Stimulated activated CD8-positive, alpha-beta memory T cell treated with anti-CD3 and anti-CD28 coated beads, Interleukin-12 subunit alpha, Interleukin-12 subunit beta, amount 100 ng/mL, for 1 hour (primary cell): ENCODE data around the gene KCNQ4.

Source experiments
- DNase-seq: peaks from one replicate; pipeline ENCODE4 v3.0.0-alpha.2; 2020; ENCODE audit warnings: low read depth

KCNQ4 gene

DNA sequence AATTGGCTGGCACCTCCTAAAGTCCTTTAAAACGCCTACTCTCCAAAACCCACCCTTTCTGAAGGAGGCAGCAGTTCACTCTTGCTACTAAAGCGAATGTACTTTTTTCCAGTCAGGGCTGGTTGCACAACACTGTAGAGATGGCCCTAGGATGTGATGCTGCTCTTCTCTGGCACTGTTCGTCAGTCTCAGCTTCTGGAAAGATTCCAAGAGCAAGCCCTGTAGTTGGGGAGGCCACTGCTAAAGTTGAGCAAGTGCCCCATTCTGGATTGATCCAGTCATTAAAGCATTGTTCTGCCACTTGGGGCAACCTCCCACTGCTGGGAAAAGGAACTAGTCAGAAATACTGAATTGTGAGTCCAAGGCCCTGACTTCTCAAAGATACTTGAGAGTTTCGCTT is 28.5 kb upstream of the KCNQ4 start:
- no peak for DNase-seq

DNA sequence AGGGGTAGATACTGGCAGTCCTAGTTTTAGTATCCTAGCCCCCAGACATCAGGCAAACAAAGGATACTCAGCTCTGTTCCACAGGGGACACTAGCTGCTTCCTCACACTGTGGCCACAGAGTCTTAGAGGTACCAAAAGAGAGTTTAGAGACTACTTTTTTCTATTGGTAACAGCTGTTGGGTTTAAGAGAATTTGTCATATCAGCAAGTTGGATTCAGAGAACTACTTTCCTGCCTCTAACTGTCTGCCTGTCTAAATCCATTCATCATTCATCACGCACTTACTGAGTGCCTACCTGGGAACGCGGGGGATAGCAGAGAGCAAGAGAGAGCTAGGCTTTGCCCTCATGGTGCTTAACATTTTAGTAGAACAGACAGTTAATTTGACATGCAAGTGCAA is 27.1 kb upstream of the KCNQ4 start:
- no peak for DNase-seq

DNA sequence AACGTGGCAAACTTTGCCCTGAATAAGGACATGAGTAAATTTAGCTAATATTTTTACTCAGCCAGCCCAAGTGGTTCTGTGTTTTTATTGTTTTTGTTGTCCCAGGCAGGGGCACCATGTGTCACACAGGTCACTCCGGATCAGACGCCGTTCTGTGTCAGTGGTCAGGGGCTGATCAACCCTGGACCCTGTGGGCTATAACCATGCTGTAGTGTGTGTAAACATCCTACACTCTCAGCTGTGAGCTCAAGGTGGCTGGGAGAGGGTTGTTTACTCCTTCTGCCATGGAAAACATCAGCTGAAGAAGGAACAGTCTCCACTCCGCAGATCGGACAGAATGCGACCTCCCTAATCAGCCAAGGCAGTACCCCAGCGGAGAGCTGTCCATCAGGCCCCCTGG is 26.5 kb upstream of the KCNQ4 start:
- no peak for DNase-seq

- DNase-seq: no peak
These were observed 25.6 kb upstream of the KCNQ4 start for GRCh38 chr1:40758004-40758403.

- DNase-seq: no peak
These were observed 24.8 kb upstream of the KCNQ4 start for GRCh38 chr1:40758578-40759343.

DNA sequence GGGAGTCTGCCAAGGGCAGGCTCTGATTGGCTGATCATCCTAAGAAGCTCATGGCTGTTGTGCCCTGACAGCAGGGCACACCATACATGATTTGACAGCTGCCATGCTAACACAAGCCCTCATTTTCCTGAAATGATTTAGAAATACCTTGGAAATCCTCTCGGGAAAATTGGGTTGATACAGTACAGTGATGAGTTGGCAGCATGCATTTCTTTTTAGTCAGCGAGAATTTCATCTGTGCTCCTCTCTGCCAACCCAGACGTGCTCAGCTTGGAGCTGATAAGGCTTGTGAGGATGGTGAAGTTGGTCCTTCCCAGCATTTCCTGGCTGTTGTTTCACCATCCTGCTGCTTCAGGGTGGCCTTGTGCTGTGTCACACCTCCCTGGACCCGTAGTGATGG is 22.6 kb upstream of the KCNQ4 start:
- DNase-seq: no peak

GRCh38 chr1:40762144-40762923 is 21.3 kb upstream of the KCNQ4 start:
- no peak for DNase-seq

DNA sequence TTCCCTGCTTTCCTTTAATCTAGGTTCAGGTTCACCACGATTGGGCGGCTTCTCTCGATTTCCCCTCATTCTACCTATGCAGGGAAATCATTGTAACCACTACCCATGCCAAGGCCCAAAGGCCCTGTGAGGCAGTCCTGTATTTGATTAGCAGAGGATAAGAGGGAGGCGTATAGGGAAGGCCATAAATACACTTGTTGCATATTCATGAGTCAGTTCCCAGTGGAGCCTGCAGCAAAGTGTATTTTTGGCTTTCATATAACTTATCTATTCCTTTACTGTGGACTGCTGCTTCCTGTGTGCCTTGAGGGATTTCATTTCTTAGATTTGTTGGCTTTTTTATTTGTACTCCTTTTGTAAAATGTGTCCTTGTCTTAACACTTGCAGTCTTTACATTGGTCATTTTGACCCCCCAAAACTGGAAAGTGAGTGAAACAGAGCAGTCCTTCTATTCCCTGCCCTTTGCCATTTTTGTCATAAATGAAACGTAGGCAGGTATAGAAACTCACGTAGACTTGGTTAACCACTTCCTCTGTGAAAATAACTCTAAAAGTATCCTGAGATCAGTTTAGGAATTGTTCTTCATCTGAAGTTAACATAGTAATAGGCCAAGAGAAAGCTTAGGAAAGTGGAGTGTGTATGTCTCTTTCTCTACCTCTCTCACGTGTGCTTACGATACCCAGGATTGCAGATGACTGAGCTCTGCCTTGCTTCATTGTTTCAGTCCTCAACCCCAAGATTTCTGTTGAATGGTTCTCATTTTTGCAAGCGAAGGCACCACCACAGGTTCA is 19.6 kb upstream of the KCNQ4 start:
- DNase-seq: no peak

GRCh38 chr1:40764981-40765380 is 18.6 kb upstream of the KCNQ4 start:
- no peak for DNase-seq

GRCh38 chr1:40766017-40766416 is 17.6 kb upstream of the KCNQ4 start:
- no peak for DNase-seq

- no peak for DNase-seq
These were observed 17.0 kb upstream of the KCNQ4 start for GRCh38 chr1:40766560-40766959.

DNA sequence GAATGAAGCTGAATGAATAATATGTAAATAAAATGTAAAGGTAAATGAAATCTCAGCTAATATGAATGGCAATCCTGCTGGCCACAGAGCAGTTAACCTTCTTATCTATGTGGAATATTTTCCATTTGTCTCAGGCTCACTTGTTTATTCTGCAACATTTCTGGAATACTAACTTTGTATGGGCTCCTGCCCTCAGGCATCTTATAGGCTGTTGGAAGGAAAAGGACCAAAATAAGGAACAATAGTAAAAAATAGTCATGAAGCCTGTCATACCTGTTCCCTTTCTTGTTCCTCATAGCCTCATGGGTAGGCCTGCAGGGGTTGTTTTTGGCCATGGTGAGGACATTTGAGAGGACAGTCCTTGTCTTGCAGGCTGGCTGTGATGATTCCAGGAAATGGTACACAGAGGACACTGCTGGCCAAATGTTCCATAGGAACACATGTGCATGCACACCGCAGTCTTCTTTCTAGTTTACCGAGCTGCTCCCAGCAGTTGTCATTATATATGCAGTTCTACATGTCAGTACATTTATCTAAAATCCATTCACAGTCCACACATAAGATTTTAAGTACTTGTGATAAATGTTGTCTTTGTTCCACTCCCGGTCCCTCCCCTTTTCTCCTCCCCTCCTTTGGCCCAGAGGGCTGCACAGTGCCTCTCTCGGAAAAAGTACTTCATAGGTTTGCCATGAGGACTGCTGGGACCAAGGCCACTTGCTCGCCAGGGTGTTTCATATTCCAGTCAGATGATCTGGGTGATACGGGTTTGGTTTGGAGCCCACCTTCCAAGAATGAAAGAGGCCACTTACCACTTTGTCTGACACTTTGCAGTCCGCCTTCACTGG is 15.2 kb upstream of the KCNQ4 start:
- DNase-seq: no peak

- no peak for DNase-seq
These were observed 13.8 kb upstream of the KCNQ4 start for GRCh38 chr1:40769815-40770214.

DNA sequence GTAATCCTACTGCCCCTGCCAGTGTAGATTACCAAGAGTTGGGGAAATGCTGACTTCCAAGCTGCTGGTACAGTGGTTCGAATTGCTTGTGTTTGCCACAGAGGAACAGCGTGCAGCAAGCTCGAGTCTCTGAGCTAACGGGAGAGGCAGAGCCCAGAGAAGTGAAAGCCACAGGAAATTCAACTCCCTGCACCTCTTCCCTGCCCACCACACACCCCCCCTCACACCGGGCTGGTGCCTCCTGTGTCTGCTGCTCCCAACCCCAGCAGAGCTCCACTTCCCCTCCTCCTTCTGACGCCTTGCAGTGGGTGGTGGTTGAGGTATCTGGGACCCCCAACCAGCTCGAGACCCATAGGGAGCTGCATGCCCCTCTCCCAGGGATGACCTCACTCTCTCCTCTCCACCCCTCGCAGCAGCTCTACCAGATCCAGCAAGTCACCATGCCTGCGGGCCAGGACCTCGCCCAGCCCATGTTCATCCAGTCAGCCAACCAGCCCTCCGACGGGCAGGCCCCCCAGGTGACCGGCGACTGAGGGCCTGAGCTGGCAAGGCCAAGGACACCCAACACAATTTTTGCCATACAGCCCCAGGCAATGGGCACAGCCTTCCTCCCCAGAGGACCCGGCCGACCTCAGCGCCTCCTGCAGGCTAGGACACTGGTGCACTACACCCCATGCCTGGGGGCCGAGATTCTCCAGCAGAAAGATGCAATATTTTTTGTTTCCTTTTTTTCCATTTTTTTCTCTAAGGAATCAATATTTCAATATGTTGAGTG is 13.1 kb upstream of the KCNQ4 start:
- no peak for DNase-seq

GRCh38 chr1:40772146-40772955 is 11.2 kb upstream of the KCNQ4 start:
- DNase-seq: no peak

GRCh38 chr1:40773748-40774265 is 9.8 kb upstream of the KCNQ4 start:
- no peak for DNase-seq

- DNase-seq: peak; percentile 52
These were observed 9.2 kb upstream of the KCNQ4 start for GRCh38 chr1:40774266-40774998.

GRCh38 chr1:40776236-40777072 is 7.1 kb upstream of the KCNQ4 start:
- no peak for DNase-seq
